ENCODE data around the gene CREG2. TPM values are rescaled to one million over a fixed set of nuclear protein-coding genes. Genes with fewer than 3 reads are reported as not detected.

The CREG2 gene
- total and polyA plus RNA-seq, 8 donors = 0.05 to 0.37 TPM; not detected in 6

GRCh38 chr2:101339266-101339880, 47.9 kb downstream of the CREG2 start:
- Histone ChIP-seq H3K36me3 (no peaks in the 10 kb centered on the region), H3K27me3 (no peaks in the 10 kb centered on the region), H3K27ac (no peak overlapping the region), H3K4me1 (peaks cover 0 to 8% (median 0%) of the 10 kb centered on the region in 4 donors), H3K4me3 (no peak overlapping the region), H3K9me3 (no peaks in the 10 kb centered on the region)
- DNase-seq = no peak
- TF ChIP-seq POLR2AphosphoS5 (IDR thresholded peaks at IDR 0.05) (no peak), POLR2A (IDR thresholded peaks at IDR 0.05) (no peak), EP300 (IDR thresholded peaks at IDR 0.05) (no peak), CTCF (IDR thresholded peaks at IDR 0.05) (no peak)
- intact Hi-C loops (cut with DNase I; ENCODE audit: low total_unique reads) = no loop called here
- WGBS, 5 donors = 60 to 83% (median 74%) methylated on average over 4 of the region's 4 CpGs

GRCh38 chr2:101337877-101338276, 49.4 kb downstream of the CREG2 start:
- no peak for TF ChIP-seq EP300 (IDR thresholded peaks at IDR 0.05)
- TF ChIP-seq POLR2AphosphoS5 (IDR thresholded peaks at IDR 0.05) = no peak
- no peak for TF ChIP-seq CTCF (IDR thresholded peaks at IDR 0.05)
- no peak for TF ChIP-seq POLR2A (IDR thresholded peaks at IDR 0.05)
- peaks cover 0 to 8% (median 0%) of the 10 kb centered on the region in 4 donors for H3K4me1 ChIP-seq
- 26 to 41% (median 33%) methylated on average over 2 of the region's 2 CpGs for WGBS, 5 donors
- H3K27me3 ChIP-seq = no peaks in the 10 kb centered on the region
- intact Hi-C loops (cut with DNase I; ENCODE audit: low total_unique reads) = no loop called here
- no peak overlapping the region for H3K4me3 ChIP-seq
- DNase-seq = no peak
- H3K36me3 ChIP-seq = no peaks in the 10 kb centered on the region
- no peaks in the 10 kb centered on the region for H3K9me3 ChIP-seq
- no peak overlapping the region for H3K27ac ChIP-seq

GRCh38 chr2:101332885-101333766, 54.2 kb downstream of the CREG2 start:
- no peaks in the 10 kb centered on the region for H3K9me3 ChIP-seq
- no peak for DNase-seq
- intact Hi-C loops (cut with DNase I; ENCODE audit: low total_unique reads) = no loop called here
- H3K36me3 ChIP-seq = no peaks in the 10 kb centered on the region
- WGBS, 5 donors = 60 to 85% (median 66%) methylated on average over 5 of the region's 5 CpGs
- TF ChIP-seq POLR2A (IDR thresholded peaks at IDR 0.05) = no peak
- TF ChIP-seq CTCF (IDR thresholded peaks at IDR 0.05) = no peak
- no peak for TF ChIP-seq POLR2AphosphoS5 (IDR thresholded peaks at IDR 0.05)
- H3K4me1 ChIP-seq = peaks cover 8 to 33% (median 10%) of the 10 kb centered on the region in 4 donors
- H3K4me3 ChIP-seq = no peak overlapping the region
- no peaks in the 10 kb centered on the region for H3K27me3 ChIP-seq
- H3K27ac ChIP-seq = no peak overlapping the region

GRCh38 chr2:101331202-101331601, 56.1 kb downstream of the CREG2 start:
- no peak for TF ChIP-seq POLR2A (IDR thresholded peaks at IDR 0.05)
- no peak for TF ChIP-seq POLR2AphosphoS5 (IDR thresholded peaks at IDR 0.05)
- TF ChIP-seq CTCF (IDR thresholded peaks at IDR 0.05) = no peak
- no peak for TF ChIP-seq EP300 (IDR thresholded peaks at IDR 0.05)

More at GRCh38 chr2:101331202-101331601, 56.1 kb downstream of the CREG2 start:
- Histone ChIP-seq H3K4me1 (peaks cover 8 to 44% (median 14%) of the 10 kb centered on the region in 4 donors), H3K27ac (peak overlapping the region in 3 of 5 donors; percentile 44 to 87 (median 84)), H3K4me3 (no peak overlapping the region), H3K36me3 (no peaks in the 10 kb centered on the region), H3K9me3 (no peaks in the 10 kb centered on the region), H3K27me3 (no peaks in the 10 kb centered on the region)
- no peak for DNase-seq
- WGBS, 5 donors = 81 to 93% (median 89%) methylated on average over 2 of the region's 2 CpGs
- intact Hi-C loops (cut with DNase I; ENCODE audit: low total_unique reads) = no loop called here
